ENCODE results near the gene ACR.

ACR gene

DNA sequence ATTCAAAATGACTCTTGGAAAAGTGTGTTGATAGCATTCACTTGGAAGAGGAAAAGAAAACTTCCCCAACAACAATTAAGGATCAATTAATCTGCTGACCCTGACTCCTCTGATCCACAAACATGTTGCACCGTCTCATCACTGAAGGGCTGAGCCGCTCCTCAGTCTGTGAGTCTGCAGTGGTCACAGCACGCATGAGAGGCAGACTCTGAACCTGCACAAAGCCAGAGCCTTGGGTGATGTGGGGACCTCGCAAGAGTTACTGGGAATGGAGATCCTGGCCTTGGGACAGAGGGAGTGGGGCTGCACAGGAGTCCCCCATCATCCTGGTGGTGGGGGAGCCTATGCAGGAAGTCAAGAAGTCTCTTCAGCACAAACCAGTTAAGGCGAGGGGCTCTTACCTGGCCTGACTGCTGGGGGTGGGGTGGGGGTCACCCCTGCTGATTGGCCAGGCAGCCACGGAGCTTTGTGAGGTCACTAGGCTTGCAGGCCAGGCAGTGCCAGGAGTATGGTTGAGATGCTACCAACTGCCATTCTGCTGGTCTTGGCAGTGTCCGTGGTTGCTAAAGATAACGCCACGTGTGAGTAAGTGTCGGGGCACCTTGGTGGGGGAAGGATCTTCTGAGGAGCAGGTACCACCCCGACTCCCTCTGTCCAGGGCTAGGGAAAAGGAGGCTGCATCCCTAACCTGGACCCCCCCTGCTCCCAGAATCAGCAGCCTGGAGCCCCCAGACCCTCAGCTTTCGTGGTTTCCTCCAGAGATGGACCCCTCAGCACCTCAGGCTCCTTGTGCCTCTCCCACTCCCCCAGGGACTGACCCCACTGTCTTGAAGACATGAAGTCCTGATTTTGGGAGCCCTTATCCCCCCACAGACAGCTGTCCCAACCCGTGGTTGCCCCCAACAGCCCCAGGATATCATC lies at the start of gene ACR:
ACR (plus strand) TSS at position 477 of the 921 bp plus-strand sequence; CDS start at position 509, 32 bp downstream.
- DNase-seq: no peak

DNA sequence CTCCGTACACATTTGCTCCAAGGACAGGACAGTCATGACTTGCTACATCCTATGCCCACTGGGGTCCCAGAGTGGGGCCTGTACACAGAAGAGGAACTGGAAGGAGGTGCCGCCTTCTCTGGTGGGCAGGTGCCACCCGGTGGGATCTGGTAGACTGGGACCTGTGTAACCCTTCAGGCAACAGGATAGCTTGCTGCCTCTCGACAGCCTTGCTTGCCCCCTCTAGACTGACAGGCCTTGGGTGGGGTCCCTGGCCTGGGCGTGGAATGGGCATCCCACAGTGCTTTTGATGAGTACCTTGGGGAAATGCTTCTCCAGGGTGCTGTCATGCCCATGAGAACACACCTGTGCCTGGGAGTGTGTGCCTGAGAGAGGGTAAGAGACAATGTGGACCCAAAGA lies 49.6 kb upstream of the ACR start:
- no peak for DNase-seq

DNA sequence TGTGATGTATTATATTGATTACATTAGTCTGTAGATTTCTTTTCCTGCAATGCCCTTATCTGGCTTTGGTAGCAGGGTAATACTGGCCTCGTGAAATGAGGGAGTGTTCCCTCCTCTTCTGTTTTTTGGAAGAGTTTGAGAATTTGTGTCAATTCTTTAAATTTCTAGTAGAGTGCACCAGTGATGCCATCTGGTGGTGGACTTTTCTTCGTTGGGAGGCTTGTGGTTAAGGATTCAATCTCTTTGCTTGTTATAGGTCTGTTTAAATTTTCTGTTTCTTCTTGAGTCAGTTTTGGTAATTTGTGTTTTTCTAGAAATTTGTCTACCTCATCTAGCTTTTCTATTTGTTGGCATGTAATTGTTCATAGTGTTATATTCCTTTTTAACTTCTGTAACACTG lies 46.5 kb upstream of the ACR start:
- DNase-seq: no peak

DNA sequence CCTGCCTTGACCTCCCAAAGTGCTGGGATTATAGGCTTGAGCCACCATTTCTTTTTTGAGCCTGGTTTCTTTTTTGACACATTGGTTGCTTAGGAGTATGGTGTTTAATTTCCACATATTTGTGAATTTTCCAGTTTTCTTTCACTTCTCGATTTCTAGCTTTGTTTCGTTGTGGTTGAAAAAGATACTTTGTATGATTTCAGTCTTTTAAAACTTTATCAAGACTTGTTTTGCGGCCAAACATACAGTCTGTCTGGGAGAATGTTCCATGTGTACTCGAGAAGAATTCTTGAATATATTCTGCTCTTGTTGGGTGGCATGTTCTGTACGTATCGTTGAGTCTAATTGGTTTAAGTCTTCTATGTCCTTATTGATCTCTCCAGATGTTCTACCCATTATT lies 44.5 kb upstream of the ACR start:
- no peak for DNase-seq

DNA sequence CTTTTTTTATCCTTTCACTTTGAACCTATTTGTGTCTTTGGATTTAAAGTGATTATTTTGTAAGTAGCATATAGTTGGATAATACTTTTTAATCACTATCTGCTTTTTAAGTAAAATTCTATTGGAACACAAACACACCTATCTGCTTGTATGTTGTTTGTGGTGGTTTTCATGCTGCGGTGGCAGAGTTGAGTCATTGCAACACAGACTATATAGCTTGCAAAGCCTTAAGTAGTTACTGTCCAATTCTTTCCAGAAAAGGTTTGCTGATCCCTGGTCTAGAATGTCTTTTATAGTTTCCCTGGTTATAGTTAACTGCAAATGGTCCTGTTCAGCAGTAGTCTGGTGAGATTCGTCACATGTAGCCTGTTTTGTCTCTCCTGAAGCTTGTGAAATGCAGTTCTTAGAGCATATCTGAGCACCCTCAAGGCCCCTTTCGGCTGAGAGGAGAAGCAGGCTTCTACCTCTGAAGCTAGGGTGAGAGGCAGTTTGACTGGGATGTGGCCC lies 43.9 kb upstream of the ACR start:
- no peak for DNase-seq

DNA sequence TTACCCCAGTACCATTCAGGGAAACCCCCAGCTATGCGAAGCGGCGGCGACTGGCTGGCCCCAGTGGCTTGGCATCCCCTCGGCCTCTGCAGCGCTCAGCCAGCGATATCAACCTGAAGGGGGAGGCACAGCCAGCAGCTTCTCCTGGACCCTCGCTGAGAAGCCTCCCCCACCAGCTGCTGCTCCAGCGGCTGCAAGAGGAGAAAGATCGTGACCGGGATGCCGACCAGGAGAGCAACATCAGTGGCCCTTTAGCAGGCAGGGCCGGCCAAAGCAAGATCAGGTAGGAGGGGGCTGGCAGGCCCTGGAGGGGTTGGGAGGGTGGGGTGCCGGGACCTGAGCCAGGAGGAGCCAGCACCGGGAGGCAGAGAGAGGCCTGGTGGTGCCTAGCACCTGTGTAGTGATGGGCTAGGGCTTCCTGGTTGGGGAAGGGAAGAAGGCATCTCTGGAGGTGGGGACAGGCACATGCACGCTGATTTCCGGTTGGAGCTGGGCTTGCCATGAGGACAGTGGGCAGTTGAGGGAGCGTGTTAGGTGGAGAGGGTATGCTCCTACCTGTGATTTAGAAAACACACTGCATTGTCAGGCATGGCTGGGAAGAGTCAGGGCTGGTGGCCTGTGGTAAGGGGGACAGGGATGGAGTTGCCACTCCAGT lies 43.1 kb upstream of the ACR start:
- DNase-seq: no peak

DNA sequence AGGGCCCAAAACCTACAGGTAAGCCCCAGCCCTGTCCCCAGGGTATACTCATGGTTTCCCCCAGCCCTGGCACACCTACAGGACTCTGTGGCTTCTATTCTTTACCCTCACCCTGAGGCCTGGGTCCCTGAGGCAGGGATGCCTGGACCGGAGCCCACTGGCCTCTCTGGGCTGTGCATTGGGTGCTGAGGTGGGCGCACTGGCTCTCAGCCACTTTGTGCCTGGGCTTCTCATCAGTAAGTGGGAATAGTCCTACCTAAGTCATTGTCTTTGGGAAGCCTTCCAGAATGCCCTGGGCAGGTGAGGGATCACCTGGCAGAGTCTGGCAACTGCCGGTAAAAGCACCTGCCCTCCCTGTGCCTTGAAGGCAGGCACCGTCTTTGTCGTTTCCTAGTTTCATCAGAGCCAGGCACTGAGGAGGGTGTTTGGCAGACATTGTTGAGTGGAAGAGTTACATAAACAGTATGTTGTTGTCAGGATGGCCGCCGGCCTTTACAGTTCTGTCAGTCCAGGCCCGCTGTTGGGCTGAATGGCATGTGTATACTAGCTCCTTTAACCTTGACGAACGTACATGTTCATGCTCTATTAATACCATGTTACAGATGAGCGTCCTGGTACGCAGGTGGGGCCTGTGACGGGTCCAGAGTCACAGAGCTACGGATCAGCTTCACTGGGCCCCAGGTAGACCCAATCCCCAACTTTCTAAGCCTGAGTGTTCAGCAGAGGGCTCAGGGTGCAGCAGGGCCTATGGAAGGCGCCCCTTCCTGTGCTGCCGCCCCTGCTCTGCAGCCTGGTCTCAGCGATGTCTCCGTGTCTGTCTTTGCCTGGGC lies 42.4 kb upstream of the ACR start:
- DNase-seq: no peak

DNA sequence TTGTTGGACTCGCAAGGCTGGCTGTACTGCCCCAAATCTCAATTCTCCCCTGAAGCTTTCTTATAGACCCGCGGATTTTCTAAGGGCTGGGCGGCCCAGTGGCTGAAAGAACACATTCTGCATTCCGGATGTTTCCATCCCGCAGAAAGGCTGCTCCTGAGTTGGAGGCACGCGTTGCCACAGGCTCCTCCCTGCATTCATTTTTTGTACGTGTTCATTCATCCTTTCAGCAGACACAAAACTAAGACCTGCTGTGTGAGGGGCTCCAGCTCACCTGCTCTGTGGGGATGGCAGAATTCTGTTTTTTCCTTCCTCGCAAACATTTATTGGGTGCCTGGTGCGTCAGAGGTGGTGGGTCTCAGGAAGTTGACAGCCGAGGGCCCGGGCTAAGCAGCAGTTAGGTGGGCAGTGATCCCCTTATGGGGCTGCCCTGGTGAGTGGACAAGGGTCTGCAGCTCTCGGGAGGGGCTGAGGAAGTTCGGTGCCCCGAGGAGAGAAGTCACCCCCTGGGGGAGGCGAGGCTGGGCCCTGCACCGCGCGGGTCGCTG lies 41.7 kb upstream of the ACR start:
- no peak for DNase-seq

DNA sequence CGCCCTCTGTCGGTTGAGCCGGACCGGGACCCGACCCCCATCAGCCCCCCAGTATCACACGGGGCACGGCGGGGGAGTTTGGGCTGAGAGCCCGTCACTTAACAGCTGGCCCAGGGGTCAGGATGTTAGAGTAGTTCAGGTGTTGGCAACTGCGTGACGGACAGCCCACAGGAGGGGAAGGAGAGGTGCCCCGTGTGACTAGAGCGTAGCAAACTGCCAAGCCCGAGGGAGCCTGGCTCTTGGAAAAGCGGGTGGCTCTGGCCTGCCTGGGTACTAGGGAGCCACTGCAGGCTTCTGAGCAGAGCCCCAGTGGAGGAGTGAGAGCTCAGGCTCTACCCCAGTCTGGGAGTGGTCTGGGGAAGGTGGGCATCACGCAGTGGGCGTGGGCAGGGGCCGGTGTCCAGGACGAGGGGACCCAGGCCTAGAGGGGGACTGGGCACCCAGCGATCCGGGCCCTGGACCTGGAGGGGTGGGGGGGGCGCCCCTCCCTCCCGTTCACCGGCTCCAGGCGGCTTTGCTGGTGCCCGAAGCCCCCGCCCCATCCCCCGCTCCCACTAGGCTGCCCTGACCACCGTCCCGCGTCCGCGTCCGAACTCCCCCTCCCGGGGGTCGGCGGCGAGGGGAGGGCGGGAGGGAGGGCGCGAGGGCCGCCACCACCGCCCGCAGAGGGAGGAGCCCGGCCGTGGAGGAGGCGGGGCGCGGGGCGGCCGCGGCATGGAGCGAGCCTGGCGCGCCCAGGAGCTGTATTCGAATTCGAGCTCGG lies 41.0 kb upstream of the ACR start:
- DNase-seq: no peak

DNA sequence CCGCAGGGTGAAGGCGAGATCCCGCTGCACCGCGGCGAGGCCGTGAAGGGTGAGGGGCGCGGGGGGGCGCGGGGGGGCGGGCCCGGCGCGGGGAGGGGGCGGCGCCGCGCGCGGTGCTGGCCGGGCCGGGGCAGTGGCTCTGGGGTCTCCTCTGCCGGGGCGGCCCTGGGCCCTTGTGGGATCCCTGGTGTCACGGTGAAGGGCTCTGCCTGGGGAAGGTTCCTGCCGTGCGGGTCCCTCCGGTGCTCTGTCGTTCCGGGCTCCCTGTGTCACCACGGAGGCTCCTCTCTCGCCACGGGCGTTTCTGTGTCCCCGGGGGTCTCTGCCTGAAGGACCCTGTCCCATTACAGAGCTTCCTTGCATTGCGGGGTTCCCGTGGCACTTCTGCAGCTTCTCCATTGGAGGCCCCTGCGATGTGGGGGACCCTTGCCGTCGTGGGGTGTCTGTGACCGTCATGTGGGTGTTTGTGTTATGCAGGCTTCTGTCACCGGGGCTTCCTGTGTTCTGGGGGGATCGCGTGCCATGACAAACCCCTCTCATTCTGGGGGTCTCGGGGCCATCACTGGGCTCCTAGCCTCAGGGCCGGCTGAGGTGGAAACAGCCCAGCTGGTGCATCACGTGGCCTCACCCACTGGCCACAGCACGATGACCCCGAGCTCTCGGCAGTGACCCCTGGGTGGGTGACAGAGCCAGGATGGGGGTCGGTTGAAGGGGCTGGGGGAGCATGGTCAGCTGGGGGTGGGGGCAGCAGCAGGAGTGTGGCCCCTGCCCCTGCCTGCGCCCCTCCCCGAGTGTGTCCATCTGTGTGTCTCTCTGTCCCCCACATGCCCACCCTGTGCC lies 40.1 kb upstream of the ACR start:
- no peak for DNase-seq

DNA sequence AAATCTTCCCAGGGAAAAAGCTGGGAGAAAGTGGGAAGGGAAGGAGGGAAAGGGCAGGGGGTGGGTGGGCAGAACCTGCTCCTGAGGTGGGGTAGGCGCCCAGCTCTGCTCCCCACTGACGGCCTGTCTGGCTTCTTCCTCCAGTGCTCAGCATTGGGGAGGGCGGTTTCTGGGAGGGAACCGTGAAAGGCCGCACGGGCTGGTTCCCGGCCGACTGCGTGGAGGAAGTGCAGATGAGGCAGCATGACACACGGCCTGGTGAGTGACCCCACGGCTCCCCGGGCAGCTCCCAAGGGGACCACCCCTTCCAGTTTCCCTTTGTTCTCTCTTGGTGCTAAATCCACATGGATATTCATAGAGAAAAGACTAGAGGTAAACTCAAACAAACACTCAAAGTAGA lies 39.5 kb upstream of the ACR start:
- DNase-seq: no peak

DNA sequence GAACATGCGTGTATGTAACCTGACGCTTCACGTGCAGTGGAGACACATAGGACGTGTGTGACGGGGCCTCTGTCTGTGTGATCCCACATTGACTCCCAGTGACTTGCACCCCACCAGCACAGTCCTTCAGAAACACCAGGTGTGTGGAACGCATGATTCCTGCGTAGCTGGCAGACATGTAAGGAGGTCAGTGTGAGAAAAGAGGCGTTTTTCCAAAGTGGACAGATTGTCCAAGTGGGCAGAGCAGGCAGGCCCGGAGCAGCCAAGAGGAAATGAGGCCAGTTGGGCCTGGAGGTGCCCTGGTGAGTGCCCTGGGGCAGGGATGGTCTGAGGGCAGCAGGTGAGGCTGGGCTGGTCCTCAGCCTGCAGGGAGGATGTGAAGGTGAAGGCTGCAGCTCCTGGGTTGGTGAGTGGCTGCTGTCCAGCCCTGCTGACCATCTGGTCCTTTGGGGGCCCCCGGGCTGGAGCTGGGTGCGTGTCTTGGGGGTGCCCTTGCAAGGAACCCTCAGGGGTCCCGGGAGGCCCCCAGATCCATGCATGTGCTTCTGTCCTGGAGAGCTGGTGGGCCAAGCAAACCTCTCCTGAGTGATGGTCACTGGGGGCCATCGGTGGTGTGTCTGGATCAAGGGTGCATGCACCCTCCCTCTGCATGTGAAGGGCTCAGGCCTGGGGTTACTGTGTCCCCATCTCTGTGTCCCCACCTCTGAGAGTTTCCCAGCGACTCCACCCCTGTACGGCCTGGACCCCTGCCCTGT lies 38.8 kb upstream of the ACR start:
- DNase-seq: no peak

DNA sequence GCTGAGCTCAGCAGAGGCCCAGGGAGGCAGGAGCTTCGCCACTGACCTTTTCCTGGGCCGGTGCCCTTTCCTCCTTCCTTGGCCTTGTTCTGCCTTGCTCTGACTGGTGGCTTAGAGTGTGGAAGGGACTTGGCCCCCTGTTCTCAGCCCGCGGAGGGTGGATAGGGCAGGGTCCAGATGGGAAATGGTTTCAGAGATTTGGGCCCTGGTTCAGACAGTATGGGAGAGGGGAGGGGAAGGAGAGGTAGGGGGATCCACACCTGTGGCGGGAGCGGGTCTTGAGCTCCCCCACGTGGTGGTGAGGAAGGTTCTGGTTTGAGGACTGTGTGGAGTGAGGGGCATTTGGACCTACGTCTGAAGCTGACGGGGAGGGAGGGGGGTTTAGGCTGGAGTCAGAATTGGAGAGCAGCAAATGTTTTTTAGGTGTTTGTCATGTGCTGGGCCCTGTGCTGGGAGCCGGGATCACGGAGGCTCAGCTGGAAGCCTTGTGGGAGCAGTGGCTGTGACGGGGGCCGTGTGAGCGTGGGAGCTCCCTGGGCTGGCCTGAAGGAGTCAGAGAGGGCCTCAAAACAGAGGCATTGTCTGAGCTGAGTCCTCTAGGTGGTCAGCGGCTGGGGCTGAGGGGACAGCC lies 38.1 kb upstream of the ACR start:
- DNase-seq: no peak

DNA sequence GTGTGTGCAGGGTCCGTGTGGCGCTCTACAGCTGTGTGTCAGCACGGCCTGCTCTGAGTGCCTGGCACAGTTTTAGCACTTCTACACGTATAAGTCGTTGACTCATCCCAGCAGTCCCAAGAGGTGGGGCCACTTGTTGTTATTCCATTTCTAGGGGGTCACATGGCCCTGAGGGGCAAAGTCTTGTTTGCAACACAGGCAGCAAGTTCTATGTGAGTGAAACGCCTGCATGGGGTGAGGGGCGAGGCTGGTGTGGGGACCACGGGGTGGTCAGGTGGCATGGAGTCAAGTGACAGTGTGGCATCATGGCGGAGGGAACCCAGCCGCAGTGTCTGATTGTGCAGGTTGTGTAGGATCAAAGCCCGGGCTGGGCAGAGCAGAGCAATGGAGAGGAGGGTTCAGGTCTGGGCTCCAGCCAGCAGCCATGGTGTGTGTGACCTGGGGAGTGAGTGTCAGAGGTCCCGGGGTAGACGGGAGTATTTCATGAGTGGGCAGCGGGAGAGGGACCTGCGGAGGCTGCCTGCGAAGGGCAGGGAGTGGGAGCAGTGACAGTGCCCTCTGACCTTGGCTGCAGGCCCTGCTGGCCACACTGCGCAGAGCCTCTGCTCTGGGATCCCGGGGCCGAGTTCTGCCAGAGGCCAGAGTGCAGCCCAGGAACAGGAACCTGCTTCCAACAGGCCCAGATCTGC lies 37.5 kb upstream of the ACR start:
- no peak for DNase-seq

DNA sequence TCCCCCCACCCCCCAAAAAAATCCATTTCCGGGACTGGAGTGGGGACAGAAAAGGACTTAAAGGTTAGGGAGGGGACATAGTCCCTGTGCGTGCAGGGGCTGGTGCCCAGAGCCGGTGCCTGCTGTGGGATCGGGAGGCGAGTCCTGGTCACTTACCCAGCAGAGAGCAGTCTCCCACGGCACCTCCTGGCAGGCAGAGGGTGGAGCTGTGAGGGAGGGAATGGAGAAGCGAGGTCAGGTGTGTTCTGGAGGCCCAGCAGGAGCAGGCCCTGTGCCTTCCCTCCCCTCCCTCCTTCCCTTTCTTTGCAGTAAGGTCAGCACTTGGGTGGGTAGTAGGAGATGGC lies 37.0 kb upstream of the ACR start:
- no peak for DNase-seq

DNA sequence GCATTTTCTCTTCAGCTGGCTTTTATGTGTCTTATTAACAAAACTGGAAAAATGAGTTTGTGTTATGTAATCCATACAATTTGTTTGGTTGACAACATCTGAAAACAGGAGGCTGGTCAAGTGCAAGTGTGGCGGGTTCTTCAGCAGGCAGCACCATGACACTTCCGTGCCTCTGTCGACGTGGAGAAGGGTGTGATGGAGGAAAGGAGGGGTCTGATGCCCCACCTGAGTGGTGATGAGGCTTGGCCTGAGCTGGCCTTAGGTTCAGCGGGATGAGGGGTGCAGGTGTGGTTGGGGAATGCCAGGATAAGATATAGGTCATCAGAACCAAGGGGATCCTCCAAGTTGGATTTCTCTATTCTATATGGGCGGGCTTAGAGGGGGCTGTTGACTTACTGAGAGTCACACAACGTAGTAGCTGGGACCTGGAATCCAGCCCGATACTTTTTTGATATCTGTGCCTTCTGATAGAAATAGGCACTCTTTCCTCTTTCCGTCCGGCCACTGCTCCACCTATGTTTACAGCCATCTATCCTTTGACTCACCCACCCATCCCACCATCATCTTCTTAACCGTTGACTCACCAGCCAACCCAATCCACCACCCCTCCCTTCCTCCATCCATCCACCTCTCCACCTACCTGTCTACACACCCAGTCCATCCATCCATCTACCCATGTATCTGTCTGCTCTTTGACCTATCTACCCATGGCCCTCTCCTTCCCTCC lies 36.4 kb upstream of the ACR start:
- no peak for DNase-seq

DNA sequence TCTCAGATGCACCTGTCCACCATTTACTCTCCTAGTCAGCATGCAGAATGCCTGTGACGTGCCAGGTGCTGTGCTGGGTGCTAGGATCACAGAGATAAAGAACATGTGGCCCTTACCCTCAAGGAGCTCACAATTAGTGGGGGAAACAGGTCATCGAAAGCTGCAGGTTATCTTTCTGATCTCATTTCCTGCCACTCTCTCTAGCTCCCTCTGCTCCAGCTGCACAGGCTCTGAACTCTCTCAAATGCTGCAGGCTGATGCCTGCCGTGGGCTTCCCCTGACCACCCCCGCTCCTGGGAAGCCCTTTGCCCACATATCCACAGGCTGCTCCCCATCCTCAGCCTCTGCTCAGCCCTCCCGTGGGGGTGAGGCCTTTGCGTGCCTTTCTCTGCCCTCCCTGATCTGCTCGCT lies 35.7 kb upstream of the ACR start:
- no peak for DNase-seq

DNA sequence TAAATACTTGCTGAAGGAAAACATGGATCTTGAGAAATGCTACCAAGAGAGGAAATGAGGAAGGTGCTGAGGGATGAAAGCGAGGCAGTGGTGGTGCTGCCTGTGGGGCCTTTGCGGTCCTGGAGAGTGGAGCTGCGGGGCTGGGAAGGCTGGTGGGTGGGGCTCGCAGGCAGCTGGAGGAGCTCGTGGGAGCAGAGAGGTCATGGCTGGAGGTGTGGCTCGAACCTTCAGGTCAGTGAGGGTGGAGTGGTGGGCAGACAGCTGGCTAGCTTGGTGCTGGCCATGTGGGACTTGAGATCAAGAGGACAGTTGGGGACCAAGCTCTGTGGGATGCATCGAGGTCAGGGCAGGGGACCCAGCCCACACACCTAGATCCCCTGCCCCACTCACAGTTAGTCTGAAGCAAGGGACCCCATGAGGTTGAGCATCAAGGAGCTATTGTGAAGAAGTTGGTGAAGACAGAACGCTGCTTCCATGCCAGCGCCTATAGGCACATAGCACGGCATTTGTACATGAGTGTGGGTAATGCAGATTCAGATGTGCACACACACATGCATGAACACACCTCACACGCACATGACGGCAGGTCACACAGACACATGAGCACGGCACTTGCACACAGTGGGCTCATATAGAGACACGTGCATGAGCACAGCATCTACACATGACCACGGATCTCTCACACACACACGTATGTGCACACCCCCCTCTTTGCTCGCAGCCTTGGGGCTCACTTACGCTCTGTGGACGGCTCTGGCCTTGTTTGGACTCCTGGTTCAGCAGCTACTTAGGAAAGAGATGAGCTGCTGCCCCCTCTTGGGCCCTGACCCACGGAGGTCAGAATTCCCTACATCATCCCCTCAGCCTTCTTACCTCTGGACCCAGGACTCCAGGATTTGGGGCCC lies 34.9 kb upstream of the ACR start:
- DNase-seq: no peak
